Measurements from ENCODE around the gene TSSC4. TPM values are rescaled to one million over a fixed set of nuclear protein-coding genes. Genes with fewer than 3 reads are reported as not detected.

TSSC4 gene
- total and polyA plus RNA-seq, 2 of the 13 experiments (the other 11 are each of a cell fraction or from before 2014, with no cell fraction given): 16.2 to 58.6 TPM

GRCh38 chr11:2419638-2420501 is 19.3 kb downstream of the TSSC4 start (continued):
- TF ChIP-seq ZNF687 (CRISPR knock-in tag; IDR thresholded peaks at IDR 0.05) (peak; percentile 49; the same call in 1 of the 2 replicates), E2F1 (CRISPR knock-in tag; IDR thresholded peaks at IDR 0.05) (no peak), KMT2B (CRISPR knock-in tag; IDR thresholded peaks at IDR 0.05) (0 out of 2 replicates have a peak, but pooled peaks have one; percentile 24), ZNF331 (CRISPR knock-in tag; IDR thresholded peaks at IDR 0.05) (0 out of 2 replicates have a peak, but pooled peaks have one; percentile 13), KDM2A (CRISPR knock-in tag; IDR thresholded peaks at IDR 0.05; ENCODE audit: borderline replicate concordance, low read depth) (peak; percentile 78), FOXC1 (CRISPR knock-in tag; IDR thresholded peaks at IDR 0.05; ENCODE audit: borderline replicate concordance) (0 out of 2 replicates have a peak, but pooled peaks have one; percentile 31), MBNL3 (CRISPR knock-in tag; conservative IDR thresholded peaks at IDR 0.05) (no peak), YY1 (IDR thresholded peaks at IDR 0.05; ENCODE audit: insufficient read depth, insufficient replicate concordance, low read depth, low read length) (peak; percentile 61), ZNF773 (CRISPR knock-in tag; IDR thresholded peaks at IDR 0.05; ENCODE audit: borderline replicate concordance) (no peak), ZNF431 (CRISPR knock-in tag; IDR thresholded peaks at IDR 0.05; ENCODE audit: borderline replicate concordance, low read depth) (no peak), ZMYM4 (CRISPR knock-in tag; IDR thresholded peaks at IDR 0.05) (no peak), CTCF (CRISPR knock-in tag; IDR thresholded peaks at IDR 0.05) (peak; percentile 93), SMC3 (IDR thresholded peaks at IDR 0.05; ENCODE audit: low read length) (peak; percentile 84), RFX3 (CRISPR knock-in tag; IDR thresholded peaks at IDR 0.05) (no peak), ZBTB34 (CRISPR knock-in tag; IDR thresholded peaks at IDR 0.05) (0 out of 2 replicates have a peak, but pooled peaks have one; percentile 33), SP4 (CRISPR knock-in tag; IDR thresholded peaks at IDR 0.05) (peak; percentile 40; the same call in 1 of the 2 replicates), ZNF143 (CRISPR knock-in tag; IDR thresholded peaks at IDR 0.05) (peak; percentile 77), FOXK1 (CRISPR knock-in tag; IDR thresholded peaks at IDR 0.05; ENCODE audit: borderline replicate concordance, low read depth) (0 out of 2 replicates have a peak, but pooled peaks have one; percentile 10), YEATS2 (CRISPR knock-in tag; IDR thresholded peaks at IDR 0.05; ENCODE audit: borderline replicate concordance) (peak; percentile 77; the same call in 1 of the 2 replicates)

All from HepG2 (cell line).